ENCODE measurements around the gene MYOF.
"Not testable (repeated sequence)": the region's sequence is repeated elsewhere in the genome, so short reads cannot be mapped to it uniquely, and the experiment has no call there.

GRCh38 chr10:93467635-93468034 is 14.5 kb downstream of the MYOF start:
- not testable (repeated sequence) for TF ChIP-seq CTCF, POLR2A (IDR thresholded peaks at IDR 0.05)
